ENCODE measurements around the gene ATP10A. TPM values are rescaled to one million over a fixed set of nuclear protein-coding genes. Genes with fewer than 3 reads are reported as not detected.
"Not testable (repeated sequence)": the region's sequence is repeated elsewhere in the genome, so short reads cannot be mapped to it uniquely, and the experiment has no call there.

The ATP10A gene
- total RNA-seq, 1 donor from 2014 or later = 7.6 TPM

DNA sequence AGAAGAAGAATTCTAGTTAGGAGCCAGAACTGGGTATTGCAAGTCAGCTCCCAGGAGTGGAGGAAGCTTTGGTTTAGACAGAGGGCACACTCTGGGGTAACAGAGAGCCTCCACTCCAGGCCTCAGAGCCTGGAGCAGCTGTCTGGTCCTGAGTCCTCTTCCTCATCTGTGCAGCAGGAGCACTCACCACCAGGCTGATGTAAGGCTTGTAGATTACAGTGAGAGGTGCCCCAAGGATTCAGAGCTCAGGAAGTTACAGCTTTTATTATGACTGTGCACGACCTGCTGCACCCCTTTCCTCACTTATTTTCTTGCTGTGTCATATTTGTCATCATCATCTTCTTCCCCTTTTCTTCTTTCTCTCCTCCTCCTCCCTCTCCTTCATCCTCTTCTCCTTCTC is 210.4 kb downstream of the ATP10A start:
- TF ChIP-seq, protein P1, sequence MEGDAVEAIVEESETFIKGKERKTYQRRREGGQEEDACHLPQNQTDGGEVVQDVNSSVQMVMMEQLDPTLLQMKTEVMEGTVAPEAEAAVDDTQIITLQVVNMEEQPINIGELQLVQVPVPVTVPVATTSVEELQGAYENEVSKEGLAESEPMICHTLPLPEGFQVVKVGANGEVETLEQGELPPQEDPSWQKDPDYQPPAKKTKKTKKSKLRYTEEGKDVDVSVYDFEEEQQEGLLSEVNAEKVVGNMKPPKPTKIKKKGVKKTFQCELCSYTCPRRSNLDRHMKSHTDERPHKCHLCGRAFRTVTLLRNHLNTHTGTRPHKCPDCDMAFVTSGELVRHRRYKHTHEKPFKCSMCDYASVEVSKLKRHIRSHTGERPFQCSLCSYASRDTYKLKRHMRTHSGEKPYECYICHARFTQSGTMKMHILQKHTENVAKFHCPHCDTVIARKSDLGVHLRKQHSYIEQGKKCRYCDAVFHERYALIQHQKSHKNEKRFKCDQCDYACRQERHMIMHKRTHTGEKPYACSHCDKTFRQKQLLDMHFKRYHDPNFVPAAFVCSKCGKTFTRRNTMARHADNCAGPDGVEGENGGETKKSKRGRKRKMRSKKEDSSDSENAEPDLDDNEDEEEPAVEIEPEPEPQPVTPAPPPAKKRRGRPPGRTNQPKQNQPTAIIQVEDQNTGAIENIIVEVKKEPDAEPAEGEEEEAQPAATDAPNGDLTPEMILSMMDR (IDR thresholded peaks at IDR 0.05; ENCODE audit: insufficient read depth, low read length, poor library complexity, severe bottlenecking) = no peak
- Histone ChIP-seq H3K4me3 (ENCODE audit: low read depth, low read length) (no peak overlapping the region), H3K36me3 (ENCODE audit: control insufficient read depth, insufficient read depth, low read length) (no peaks in the 10 kb centered on the region), H3K27me3 (ENCODE audit: control insufficient read depth, insufficient read depth, low read length) (no peaks in the 10 kb centered on the region)
- no peak for DNase-seq (ENCODE audit: low read depth)

DNA sequence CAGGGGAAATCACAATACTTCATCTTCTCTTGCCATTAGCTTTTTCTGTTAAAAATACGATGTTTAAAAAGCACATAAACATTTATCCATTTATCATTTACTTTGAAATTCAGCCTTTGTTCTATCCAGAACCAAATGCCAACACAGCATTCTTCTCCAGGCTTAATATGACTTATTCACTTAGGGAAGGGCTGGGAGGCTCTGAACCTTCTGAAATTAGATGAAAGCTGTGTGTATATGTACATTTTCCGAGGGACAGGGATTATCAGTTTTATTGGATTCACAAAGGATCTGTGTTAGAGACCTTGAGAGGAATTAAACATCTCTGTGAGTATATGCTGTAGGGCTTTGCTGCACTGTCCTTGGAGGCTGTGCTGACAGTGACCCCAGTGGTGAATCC is 213.7 kb downstream of the ATP10A start:
- Histone ChIP-seq H3K4me3 (ENCODE audit: low read depth, low read length) (no peak overlapping the region), H3K36me3 (ENCODE audit: control insufficient read depth, insufficient read depth, low read length) (no peaks in the 10 kb centered on the region), H3K27me3 (ENCODE audit: control insufficient read depth, insufficient read depth, low read length) (no peaks in the 10 kb centered on the region)
- DNase-seq (ENCODE audit: low read depth) = no peak
- TF ChIP-seq, protein P1 (IDR thresholded peaks at IDR 0.05; ENCODE audit: insufficient read depth, low read length, poor library complexity, severe bottlenecking) = no peak

DNA sequence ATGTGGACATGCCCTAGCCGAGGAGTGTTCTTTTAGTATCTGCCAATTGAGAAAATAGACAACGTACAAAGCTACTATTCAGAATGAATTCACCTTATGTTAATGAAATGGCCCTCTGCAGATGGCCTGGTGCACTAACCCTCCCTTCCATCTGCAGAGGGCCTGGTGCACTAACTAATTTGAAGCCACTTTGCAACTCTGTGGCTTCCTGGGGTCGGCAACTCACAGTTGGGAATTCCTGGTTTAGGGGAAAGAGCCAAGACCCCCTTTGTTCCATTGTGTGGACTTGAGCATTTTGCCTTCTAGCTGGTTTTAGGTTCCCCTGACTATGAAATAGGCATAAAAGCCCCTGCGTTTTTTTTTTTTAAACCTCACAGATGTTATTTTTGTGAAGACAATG is 220.0 kb downstream of the ATP10A start:
- TF ChIP-seq, protein P1 (IDR thresholded peaks at IDR 0.05; ENCODE audit: insufficient read depth, low read length, poor library complexity, severe bottlenecking) = no peak
- DNase-seq (ENCODE audit: low read depth) = no peak
- H3K4me3 ChIP-seq (ENCODE audit: low read depth, low read length) = no peak overlapping the region

DNA sequence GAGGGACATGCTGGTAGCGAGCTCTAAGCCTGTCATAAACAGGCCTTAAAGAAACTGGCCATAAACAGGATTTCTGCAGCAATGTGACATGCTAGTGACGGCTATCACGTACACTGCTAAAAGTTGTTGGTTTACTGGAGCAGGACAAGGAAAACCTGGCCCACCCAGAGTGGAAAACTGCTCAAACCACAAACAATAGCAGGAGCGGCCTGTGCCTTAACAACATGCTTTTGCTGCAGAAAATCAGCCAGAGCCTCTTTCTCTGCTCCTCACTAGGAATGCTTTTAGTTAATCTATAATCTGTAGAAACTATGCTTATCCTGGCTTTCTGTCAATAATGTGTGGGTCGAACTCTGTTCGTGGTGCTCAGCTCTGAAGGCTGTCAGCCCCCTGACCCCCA is 221.4 kb downstream of the ATP10A start:
- no peaks in the 10 kb centered on the region for H3K36me3 ChIP-seq (ENCODE audit: control insufficient read depth, insufficient read depth, low read length)
- H3K27me3 ChIP-seq (ENCODE audit: control insufficient read depth, insufficient read depth, low read length) = no peaks in the 10 kb centered on the region

More for the DNA sequence above, 220.0 kb downstream of the ATP10A start:
- Histone ChIP-seq H3K36me3 (ENCODE audit: control insufficient read depth, insufficient read depth, low read length) (no peaks in the 10 kb centered on the region), H3K27me3 (ENCODE audit: control insufficient read depth, insufficient read depth, low read length) (no peaks in the 10 kb centered on the region)

DNA sequence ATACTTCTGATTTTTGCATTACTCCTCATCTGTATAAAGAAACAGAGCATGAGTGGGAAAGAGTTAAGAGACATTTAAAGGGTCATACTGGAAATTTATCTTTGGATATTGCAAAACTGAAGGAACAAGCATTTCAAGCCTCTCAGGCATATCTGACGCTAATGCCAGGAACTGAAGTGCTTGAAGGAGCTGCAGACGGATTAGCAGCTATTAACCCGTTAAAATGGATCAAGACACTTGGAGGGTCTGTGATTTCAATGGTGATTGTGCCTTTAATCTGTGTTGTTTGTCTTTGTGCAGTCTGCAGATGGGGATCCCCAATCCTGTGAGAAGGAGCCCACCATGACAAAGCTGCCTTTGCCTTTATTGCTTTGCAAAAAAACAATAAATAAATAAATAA is 221.8 kb downstream of the ATP10A start:
- Histone ChIP-seq H3K27me3 (ENCODE audit: control insufficient read depth, insufficient read depth, low read length) (no peaks in the 10 kb centered on the region), H3K36me3 (ENCODE audit: control insufficient read depth, insufficient read depth, low read length) (no peaks in the 10 kb centered on the region), H3K4me3 (ENCODE audit: low read depth, low read length) (no peak overlapping the region)
- TF ChIP-seq, protein P1 (IDR thresholded peaks at IDR 0.05; ENCODE audit: insufficient read depth, low read length, poor library complexity, severe bottlenecking) = no peak
- no peak for DNase-seq (ENCODE audit: low read depth)

More for the DNA sequence above, 221.4 kb downstream of the ATP10A start:
- TF ChIP-seq, protein P1 (IDR thresholded peaks at IDR 0.05; ENCODE audit: insufficient read depth, low read length, poor library complexity, severe bottlenecking) = no peak
- DNase-seq (ENCODE audit: low read depth) = peak; percentile 19
- no peak overlapping the region for H3K4me3 ChIP-seq (ENCODE audit: low read depth, low read length)

DNA sequence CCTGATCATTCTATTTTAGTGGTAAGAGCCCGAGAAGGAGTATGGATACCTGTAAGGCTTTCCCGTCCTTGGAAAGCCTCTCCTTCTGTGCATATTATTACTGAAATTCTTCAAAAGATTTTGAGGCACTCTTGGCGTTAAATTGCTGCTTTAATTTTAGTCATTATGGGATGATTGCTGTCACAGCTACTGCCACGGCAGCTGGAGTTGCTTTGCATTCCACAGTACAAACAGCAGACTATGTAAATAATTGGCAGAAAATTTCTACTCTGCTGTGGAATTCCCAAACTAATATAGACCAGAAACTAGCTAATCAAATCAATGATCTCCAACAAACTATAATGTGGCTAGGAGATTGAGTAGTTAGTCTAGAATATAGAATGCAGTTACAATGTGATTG is 222.2 kb downstream of the ATP10A start:
- not testable (repeated sequence) for H3K4me3 ChIP-seq (ENCODE audit: low read depth, low read length); DNase-seq (ENCODE audit: low read depth); H3K27me3 ChIP-seq (ENCODE audit: control insufficient read depth, insufficient read depth, low read length); H3K36me3 ChIP-seq (ENCODE audit: control insufficient read depth, insufficient read depth, low read length)

Data from kidney epithelial cell (primary cell).